GM21825 (cell line): ENCODE measurements around the gene PHC2.

Experiments used
- ATAC-seq: cut with Tn5 transposase; IDR thresholded peaks from one replicate; pipeline ENCODE4 v1.9.1; 2021; ENCODE audit warnings: mild to moderate bottlenecking, moderate library complexity; ENCODE audit not compliant: unreplicated experiment

PHC2 gene

DNA sequence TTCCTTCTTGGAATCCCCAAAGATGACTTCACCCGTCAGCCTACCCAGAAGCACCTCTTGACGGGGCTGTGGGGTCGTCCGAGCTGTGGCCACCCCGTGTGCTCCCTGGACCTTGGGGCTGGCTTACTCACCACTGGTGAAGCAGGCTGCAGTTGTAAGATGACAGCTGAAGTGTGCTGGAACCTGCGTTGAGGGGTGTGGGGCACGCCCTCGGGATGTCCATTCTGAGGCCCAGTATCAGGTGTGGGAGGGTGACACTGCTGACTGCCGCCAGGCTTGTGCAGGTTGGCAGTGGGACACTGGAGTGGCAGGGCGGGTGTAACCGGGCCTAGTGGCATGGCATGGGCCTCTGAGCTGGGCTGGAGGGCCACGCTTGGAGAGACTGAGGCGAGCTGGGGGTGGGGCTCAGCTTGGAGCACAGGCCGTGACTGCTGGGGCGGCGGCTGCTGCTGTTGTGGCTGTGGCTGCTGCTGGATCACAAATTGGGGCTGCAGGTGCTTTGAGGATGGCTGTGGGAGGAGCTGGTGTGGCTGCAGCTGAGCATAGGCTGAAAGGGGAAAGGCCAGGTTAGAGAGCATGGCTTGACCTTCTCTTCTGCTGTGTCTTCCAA lies 76.1 kb downstream of the PHC2 start:
- no peak for ATAC-seq

DNA sequence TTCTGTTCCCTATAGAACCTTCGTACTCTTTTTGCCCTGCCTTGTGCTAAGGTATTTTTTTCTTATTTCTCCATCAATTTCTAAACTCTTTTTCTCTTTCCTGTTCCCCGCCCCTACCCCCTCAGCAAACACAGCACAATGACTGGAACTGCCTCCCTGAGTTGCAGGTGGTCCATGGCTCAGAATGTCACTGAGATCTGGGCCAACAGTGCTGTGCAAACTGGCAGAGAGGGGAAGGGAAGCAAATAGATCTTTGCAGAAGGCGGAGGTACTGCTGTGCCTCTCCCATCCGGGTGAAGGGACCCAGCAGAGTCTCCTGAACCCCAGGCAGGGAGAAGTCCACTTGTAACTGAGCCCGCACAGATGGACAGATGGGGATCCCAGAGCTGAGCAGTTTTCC lies 77.4 kb downstream of the PHC2 start:
- no peak for ATAC-seq

DNA sequence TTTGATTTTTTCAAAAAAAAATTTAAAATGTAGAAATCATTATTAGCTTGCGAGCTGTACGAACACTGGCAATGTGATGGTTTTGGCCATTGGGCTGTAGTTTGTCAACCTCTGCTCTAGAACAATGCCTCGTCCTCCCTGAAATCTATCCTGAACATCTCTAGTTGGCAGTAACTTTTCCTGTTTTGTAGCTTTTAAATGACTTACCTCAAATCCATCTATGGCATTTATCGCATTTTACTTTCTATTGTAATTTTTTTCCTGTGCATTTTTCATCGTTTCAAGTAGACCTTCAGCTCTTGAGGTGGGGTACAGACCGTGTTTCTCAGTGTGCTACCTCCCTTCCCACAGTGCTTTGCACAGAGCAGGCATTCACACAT lies 79.6 kb downstream of the PHC2 start:
- no peak for ATAC-seq

DNA sequence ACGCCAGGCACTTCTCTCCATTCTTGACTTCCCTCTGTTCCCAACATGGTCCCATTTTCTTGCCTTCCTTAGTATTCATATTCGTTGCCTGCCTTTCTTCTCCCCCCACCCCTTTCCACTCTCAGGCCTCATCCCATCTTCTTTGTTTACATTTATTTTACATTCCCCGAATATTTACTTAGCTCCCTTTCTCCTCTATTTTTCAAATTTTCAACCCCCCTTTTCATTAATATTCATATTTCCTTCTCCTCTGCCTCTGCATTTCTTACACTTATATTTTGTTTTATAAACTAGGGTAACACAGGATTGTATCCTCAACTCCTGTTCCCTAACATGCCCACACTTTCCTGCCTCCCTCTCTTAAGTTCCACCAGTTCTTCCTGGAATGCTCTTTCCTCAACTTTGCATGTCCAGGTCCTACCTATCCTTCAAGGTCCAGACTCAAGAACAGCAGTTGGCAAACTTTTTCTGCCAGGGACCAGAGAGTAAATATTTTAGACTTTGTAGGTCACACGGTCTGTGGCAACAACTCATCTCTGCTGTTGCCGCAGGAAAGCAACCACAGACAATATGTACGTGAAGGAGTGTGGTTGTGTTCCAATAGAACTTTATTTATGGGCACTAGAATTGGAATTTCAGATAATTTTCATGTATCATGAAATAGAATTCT lies 80.1 kb downstream of the PHC2 start:
- ATAC-seq = no peak

DNA sequence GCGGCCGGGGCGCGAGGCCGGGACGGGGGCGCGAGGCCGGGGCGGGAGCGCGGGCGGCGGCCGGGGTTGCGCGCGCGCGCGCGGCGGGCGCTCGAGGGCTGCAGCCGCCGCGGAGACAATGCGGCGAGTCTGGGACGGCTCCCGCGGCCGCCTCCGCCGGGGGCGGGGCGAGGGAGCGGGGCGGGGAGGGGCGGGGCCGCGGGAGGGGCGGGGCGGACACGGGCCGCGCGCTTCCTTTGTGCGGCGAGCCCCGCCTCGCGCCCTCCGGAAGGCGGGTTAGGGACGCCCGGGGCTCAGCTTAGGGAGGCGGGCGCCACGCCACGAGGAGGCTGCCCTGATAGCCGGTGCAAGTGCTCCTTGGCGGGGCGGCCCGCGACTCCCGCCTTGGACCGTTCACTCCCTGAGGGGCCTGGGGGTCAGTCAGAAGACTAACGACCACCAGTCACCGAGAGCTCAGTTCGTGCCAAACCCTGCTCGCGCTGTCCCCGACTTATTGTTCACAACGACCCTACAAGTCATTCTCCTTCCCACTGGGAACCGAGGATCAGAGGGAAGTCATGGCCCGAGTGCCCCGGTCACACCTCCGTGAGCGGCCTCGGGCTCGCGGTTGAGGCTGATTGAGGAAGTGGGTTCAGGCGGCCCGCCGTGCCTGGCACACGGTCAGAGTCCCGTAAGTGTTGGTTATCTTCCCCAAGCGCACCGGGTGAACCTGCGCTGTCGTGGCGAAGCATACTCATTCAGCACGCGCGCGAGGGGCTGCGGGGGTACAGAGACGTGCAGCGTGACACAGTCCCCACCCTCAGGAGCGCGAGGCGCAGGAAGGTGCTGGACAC lies 80.9 kb downstream of the PHC2 start:
- peak; percentile 71 for ATAC-seq

DNA sequence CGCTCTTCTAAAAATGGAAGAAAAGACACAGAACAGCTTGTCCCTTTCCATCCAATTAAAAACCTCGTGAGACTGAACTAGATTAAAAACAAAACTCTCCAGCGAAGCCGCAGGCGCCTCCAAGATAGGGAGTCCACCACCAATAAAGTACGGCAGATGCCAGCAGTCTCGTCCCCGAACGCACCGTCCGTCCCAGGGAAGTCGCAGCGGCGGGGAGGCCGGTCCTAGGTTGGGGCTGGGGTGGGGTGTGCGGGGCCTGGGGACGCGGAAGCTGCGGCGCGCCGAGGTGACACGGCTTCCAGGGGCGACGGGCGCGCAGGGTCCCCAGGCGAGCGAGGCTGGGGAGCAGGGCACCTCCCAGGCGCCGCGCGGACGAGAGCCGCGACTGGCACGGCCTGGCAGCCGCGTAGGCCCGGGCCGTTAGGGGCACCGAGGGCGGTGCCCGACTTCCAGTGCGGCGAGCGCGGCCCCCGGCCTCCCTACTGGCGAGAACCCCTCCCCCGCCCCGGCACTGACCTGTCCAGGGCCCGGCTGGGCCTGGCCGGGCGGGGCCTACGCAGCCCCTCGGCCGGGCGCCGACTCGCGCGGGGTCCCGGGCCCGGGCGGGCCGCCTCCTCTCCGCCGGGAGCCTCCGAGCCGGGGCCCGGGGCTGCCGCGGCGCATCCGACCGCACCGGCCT lies 81.7 kb downstream of the PHC2 start:
- peak; percentile 30 for ATAC-seq

DNA sequence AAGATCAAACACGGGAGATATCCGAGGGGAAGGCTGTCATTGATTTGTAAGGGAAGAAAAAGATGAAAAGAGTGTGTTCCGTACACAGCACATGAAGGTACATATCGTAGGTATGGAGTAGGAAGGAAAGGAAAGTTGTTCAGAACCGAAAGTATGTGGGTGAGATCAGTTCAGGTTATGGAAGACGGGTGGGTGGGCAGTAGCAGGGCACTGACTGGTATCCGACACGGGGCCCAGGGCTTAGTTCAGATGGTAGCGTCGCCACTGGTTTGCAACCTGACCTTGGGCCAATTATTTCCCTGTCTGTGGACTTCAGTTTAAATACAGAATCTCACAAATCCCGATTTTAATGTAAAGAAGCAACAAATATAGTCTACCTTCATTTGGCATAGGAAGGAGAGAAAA lies 82.2 kb downstream of the PHC2 start:
- no peak for ATAC-seq

DNA sequence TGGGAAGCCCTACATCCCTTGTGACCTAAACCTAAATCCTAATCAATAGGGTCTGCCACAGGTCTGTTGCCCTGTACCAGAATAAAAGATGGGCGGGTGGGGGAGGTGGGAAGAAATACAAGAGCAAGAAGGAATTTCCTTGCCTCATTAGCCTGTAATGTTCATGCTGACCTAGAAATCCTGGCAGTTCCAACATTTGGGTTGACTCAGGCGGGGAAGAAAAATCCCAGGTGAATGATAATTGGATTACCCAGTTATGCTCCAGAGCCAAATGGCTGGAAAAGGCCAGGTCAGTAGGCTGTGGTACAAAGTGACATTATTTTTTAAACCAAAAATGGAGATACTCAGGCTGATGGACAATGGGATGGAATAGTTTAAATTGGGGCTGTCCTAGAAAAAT lies 82.7 kb downstream of the PHC2 start:
- ATAC-seq = no peak

DNA sequence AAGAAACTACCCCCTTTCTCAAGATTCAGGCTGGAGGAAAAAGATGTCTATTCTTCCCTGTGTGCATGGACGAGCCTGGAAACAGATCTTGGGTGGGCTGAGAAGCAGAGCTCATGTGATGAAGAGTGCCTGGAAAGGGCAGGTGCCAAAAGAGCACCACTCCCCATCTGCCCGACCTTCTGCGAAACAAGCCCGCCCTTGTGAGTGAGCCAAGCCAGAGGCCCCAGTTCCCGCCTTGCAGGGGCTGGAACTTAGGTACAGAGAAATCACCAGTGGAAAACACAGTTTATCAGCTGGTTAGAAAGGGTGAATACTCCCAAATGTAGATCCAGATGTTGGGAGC lies 83.3 kb downstream of the PHC2 start:
- ATAC-seq = no peak

DNA sequence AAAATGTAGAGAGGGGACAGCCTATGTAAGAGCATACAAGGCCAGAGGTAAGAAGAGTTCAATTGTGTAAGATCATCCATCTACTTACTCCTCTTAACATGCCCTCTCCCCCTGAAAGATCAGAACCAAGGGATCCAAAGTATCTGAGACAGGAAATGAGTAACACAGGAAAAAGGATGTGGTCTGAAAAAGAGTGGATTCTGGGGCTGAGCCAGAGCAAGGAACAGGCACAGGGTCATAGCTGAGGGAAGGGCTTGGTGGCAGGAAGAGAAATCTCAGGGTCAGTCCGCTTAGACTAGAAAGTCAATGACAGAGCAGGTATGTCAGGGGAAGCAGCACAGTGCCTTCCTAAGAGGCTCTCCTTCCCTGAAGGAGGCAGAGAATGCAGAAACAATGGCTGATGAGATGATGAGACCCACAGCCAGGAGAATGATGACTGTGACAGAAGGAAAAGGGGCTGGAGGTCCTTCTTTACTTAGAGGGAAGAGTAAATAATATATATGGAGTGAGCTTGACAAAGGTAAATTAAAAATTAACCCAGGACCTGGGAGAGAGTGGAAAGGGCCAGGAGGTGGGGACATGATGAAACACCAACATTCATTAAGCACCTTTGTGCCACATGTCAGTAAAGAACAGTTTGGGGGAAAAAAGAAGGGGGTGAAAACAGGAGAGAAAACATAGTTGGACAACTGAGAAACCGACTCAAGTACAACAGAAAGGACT lies 83.8 kb downstream of the PHC2 start:
- ATAC-seq = no peak

DNA sequence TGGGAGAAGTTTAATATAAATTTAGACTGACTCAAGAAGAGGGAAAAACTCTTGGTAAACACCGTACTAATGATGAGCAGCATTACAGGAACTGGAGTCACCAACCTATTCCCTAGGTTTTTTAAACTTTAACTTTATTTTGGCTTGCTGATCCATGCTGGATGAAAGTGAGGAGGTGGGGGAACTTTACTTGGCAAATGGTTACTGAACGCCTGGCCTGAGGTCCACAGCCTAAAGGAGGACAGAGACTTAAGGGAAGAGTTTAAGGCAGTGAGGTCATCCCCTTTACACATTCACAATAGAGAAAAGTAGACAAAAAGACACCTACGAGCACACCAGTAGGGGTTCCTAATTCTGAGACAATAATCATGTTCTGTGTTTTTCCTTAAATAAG lies 84.4 kb downstream of the PHC2 start:
- no peak for ATAC-seq

DNA sequence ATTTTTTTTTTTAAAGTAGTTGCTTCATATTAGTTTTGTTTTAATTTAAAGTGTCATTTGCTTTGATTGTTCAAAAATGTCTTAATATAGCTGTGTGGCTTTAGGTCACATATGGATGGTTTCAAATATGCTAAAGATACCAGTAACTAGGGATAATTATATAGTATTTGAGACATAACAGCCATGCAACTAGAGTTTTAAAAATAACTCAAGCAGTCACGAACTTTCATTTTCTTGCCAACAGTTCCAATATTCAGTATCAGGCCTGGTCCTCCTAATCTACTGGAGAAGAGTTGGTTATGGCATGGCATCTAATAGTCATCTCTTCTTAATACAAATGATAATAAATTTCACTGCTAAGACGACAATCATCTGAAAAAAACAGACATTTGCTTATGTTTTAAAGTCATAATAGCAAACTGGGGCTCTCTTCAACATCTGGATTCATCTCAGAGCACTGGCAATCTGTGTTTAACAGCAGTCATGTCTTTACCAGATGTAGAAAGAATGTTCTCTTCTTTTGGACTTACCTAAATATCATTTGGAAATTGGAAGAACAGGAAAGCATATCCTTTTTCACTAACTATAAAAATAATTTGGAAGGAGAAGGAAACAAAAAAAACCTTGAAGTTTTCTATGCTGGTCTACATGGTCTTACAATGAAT lies 85.9 kb downstream of the PHC2 start:
- ATAC-seq = no peak

DNA sequence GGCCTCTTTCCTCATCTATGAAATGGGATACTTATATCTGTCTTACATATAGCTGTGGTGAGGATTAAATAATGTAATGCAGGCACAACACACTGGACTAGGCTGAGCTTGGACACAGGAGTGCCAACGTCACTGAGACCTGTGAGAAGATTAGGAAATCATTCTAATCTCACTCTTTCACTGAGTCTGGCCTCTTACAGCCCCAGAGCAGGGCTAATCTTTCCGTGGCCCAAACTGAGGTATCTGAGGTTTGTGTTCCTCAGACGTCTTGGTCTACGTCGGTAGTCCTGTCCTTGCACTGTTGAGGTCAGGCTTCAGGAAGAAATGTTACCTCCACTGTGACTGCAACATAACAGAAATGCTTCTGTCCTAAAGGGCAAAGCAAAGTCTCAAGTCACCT lies 87.4 kb downstream of the PHC2 start:
- no peak for ATAC-seq

DNA sequence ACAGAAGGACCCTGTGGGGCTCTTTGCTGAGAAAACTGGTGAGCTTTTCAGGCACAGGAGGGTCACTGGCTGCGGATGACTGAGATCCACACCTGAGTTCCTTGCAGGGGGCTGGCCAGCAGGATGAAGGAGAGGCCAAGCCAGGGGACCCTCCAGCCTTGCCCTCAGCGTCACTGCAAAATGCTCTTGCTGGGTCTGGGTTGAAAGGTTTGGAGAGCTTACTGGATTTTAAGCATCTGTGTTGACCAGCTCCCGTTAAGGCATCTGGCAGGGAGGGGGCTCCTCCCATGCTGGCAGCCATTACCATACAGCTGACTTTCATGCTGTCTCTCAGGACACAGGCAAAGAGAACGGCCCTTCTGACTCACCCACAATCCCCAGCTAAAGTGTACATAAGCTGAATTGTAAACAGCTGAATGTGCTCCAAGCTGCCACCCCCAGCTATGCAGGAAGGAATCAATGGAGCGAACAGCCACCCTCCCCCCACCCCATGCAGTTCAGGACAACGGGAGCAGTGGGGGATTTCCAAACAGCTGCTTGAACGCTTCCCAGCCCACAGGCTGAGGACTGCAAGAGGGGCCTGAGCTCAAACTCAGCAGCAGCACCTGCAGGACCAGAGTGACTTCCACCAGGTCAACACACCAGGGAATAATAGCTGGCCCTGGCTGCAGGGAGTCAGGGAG lies 88.7 kb downstream of the PHC2 start:
- no peak for ATAC-seq

DNA sequence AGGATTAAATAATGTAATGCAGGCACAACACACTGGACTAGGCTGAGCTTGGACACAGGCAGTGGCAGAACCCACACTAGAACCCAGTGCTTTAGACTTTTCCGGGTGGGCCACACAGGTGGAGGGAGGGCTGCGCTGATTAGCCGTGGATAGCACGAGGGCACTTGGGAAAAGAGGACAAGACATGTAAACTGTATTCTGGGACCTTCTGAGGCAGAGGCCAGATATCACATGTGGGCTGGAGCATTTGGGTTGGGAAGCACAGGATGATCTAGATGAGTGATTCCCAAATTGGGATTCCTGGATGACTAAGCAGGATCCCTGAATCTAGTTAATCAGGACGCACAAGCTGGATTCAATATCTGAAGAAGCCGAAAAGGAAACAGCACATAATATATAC lies 89.7 kb downstream of the PHC2 start:
- ATAC-seq = no peak

DNA sequence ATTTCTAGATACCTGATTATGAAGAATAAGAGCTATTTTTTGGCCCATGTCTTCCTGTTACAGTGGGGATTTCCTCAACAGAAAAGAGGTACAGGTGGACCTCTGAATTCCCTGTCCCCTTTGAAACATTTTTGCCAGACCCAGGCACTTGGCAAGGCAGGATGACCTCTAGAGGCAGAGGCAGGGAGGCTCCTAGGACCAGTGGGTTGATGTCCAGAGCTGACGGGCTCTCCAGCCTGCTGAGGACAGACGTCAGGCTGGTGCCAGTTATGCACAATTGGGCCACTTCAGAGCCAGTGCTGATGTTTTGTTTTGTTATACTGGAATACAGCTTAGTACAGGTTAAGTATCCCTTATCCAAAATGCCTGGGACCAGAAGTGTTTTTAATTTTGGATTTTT lies 91.5 kb downstream of the PHC2 start:
- ATAC-seq = no peak

DNA sequence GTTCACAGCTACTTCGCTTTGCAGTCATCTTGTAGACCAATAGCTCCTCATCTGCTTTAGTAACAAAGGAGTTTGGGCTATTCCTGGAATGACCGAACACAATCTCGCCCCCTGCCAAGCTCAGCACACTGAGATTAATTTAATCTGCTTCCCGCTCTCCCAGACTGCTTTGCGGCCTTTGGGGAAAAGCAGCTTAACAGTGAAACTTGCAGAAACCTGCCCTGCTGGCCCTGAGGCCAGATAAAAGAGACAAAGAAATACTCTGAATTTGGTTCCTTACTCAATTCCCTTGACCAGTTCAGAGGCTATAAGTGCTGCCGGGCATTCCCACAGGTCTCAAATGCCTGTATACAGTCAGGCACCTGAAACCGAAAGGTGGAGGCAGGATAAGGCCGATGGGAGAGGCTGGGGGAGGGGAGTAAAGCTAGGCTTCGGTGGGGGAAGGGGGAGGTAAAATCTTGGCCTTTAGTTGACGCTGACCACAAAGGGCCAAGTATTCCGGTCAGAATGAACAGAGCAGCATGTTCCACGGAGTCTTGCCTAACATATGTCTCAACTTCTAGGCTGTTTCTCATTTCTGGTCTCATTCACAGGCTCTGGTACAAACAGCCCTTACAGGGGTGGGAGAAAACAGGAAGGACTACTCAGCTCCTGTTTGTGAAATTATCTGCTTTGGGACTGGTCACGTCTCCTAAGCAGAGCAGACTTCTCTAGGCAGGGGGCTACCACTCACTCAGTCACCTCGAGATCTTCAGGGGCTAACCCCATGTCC lies 92.3 kb downstream of the PHC2 start:
- ATAC-seq = no peak

DNA sequence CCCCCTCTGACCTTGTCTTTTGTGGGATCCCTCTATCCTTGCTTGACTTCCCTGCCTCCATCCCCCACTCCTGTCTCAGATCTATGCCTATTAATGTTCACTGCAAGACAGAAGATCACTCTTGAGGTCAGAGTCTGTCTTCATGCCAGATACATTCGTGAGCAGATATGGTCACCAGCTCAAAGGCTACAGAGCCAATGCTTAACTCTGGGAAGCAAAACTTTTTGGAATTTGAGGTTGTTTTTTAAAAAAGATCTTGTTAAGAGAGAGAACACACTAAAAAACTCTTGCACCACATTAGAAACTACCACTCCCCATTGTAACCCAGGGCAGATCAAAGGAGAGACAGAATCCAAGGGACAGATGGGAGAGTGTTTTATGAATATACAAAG lies 92.9 kb downstream of the PHC2 start:
- no peak for ATAC-seq

DNA sequence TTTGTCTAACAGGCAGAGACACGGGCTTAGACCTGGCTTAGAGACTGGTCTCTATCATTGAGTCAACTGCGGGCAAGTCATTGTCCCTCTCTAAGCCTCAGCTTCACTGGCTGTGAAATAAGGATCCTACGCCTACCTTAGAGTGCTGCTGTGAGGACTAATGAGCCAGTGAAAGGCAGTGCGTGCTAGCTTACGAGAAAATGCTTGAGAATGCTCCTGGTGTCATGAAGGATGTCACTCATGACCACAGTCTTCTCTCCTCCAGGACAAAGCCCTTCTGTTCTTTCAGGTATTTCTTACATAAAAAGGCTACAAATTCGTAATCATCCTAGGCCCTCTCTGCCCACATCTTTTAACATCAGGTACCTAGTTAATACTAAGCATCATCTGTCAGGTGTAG lies 93.5 kb downstream of the PHC2 start:
- no peak for ATAC-seq
